Renal pelvis (tissue), 4 donors: Measurements from ENCODE around the gene MTHFR. TPM values are rescaled to one million over a fixed set of nuclear protein-coding genes. Genes with fewer than 3 reads are reported as not detected.

Source experiments
- DNase-seq: peaks from one replicate; pipeline ENCODE4 v3.0.0-alpha.2; 2013
- polyA plus RNA-seq, 3 donors: library from polyadenylated mRNA; unstranded; fragments of 120-200 nt; gene quantifications; one replicate each; pipeline ENCODE4 v1.2.1, GENCODE V29; 2013; ENCODE audit not compliant: insufficient read length in 3 of 3

Gene MTHFR
- polyA plus RNA-seq, 3 donors, result 18.9 to 27.1 (median 26.5) TPM

GRCh38 chr1:11738783-11739182, 67.0 kb downstream of the MTHFR start:
- DNase-seq, result no peak

- no peak for DNase-seq
Measured at GRCh38 chr1:11738096-11738495, 67.7 kb downstream of the MTHFR start.

GRCh38 chr1:11736746-11737639, 68.8 kb downstream of the MTHFR start:
- no peak for DNase-seq

- peak; percentile 94 for DNase-seq
Measured at GRCh38 chr1:11735854-11736745, 69.7 kb downstream of the MTHFR start, which contains the start of gene AGTRAP. Gene AGTRAP, plus strand, starts transcription at chr1:11736136. Its CDS starts 73 bp downstream, at chr1:11736209.

Other genes with a start within 250 kb of the MTHFR start
- 1 to 10 TPM; 1.1 to 2.1 (median 1.4) TPM for gene FBXO2, start 151.5 kb downstream of the MTHFR start, polyA plus RNA-seq
- gene FBXO44, start 151.1 kb downstream of the MTHFR start, polyA plus RNA-seq, result 10 to 100 TPM; 19.0 to 21.3 (median 20.6) TPM
- 1 to 10 TPM; 4.6 to 5.1 (median 4.7) TPM for gene FBXO6, start 141.8 kb downstream of the MTHFR start, polyA plus RNA-seq
- gene MAD2L2, start 124.8 kb downstream of the MTHFR start, polyA plus RNA-seq, result 10 to 100 TPM; 42.4 to 57.4 (median 52.0) TPM
- gene DRAXIN, start 114.3 kb downstream of the MTHFR start, polyA plus RNA-seq, result 1 to 10 TPM; 1.3 to 1.4 (median 1.3) TPM
- gene AGTRAP, start 69.8 kb downstream of the MTHFR start, polyA plus RNA-seq, result 10 to 100 TPM; 53.1 to 53.9 (median 53.7) TPM
- under 1 TPM in 2 of 3 donors, not detected in 1; 0.09 to 0.54 TPM for gene C1orf167, start 43.8 kb downstream of the MTHFR start, polyA plus RNA-seq
- 10 to 100 TPM; 16.9 to 29.8 (median 24.0) TPM for gene CLCN6, start 227 bp upstream of the MTHFR start, polyA plus RNA-seq
- gene NPPA, start 41.8 kb upstream of the MTHFR start, polyA plus RNA-seq, result 1 to 10 TPM in 1 of 3 donors, under 1 TPM in 2; 0.56 to 1.2 (median 0.65) TPM
- not detected for gene NPPB, start 53.0 kb upstream of the MTHFR start, polyA plus RNA-seq
- gene KIAA2013, start 120.5 kb upstream of the MTHFR start, polyA plus RNA-seq, result 10 to 100 TPM; 44.9 to 53.5 (median 49.9) TPM
- gene PLOD1, start 128.8 kb upstream of the MTHFR start, polyA plus RNA-seq, result 100 to 1,000 TPM in 1 of 3 donors, 10 to 100 TPM in 2; 95.0 to 120 (median 98.6) TPM
- 10 to 100 TPM; 69.7 to 70.9 (median 70.0) TPM for gene MFN2, start 174.5 kb upstream of the MTHFR start, polyA plus RNA-seq
- 10 to 100 TPM; 30.2 to 36.5 (median 30.9) TPM for gene MIIP, start 213.5 kb upstream of the MTHFR start, polyA plus RNA-seq